Measurements from ENCODE around the gene MDC1. TPM values are rescaled to one million over a fixed set of nuclear protein-coding genes. Genes with fewer than 3 reads are reported as not detected.
A peak's percentile ranks its signal among the peaks of the same experiment; 100 is the strongest.

MDC1 gene
- total RNA-seq, 1 donor from 2014 or later, result 9.3 TPM

DNA sequence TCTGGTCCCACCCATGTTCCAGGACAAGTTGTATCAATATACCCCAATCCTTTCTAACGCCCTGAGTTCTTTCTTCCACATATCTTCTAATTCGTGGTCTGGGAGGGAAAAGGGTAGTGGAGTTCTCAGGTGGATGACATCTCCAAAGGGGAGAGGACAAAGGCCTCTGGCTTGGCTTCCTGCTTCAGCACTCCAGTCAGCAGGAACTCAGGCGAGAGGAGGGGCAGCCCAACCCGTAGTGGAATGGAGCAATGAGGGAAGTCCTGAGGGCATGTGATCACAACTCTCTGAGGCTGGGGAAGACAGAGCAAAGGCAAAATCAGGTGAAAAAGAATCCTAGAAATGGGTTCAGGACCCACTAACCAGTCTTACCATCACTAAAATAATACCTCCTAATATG is 16.7 kb downstream of the MDC1 start:
- DNase-seq, result no peak

DNA sequence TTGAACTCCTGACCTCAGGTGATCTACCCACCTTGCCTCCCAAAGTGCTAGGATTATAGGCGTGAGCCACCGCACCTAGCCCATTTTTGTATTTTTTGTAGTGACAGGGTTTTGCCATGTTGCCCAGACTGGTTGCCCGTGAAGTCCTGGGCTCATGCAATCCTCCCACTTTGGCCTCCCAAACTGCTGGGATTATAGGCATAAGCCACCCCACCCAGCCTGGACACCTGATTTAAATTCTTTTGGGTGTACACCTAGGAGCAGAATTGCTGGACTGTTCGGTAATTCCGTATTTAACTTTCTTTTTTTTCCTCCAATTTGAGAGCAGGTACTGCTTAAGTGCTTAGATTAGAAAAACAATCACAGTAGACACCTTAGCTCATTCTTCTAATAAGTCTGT is 20.6 kb downstream of the MDC1 start:
- no peak for DNase-seq

DNA sequence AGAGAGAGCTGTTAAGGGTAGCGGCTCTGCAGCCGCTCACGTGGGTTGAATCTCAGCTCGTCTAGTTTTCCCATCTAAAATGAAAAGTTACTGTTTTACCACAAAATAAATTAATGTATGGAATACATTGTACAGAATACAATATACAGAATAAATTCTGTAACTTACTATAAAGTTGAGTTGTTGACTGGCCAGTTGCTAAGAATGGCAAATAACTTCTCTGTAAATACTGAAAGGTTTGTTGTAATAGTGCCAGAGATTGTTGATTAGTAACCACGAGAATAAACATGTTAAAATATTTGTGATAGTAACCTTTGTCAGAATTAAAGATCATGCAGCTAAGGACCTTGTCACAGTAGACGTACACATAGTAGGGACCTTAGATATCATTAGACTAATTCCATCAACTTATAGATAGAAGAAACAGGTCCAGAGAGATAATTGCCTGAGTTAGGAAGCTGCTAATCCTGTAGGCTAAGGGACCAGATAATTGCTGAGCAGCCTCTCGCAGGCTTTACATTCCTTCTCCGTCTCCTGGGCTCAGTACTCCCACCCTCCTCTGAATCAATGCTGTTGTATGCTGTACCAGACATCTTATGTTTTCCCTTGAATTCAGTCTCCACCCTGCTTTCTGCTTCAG is 25.8 kb downstream of the MDC1 start:
- no peak for DNase-seq

DNA sequence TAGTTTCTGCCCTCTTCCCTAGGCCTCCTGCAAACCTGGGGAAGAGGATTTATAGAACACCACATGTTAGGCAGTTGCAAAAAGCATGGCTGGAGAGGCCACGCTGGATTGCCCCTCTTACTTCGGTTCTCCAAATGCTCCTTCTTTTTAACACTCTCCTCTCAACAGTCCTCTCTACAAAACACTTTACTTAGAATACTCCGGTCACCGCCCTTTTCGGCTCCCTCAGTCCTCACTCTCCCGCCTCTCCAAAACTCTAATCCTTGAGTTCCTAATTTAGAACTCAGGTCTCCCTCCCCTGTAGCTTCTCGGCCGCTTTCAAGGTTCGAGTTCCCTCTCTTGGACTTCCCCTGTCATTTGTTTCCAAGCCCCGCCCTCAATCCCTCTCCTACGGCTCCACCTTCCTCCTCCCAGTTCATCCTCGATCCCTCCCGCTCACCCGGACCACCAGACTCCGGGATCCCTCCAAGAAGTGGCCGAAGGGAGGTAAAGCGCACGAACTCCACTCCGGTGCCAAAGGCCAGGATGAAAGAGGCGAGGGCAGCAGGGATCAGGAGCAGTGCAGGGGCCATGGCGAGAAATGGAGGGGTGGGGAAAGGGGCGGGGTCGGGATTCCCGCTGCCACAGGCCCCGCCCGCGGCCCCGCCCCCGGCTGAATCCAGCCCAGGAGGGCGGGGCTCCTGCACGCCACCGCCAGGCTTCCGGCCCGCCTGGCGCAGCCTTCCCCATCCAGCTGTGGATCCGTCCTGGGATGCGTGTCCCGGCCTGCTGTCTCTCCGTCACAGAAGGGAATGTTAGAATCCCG is 26.5 kb downstream of the MDC1 start, which contains the start of gene NRM:
NRM (minus strand) TSS at position 582 of the 805 bp plus-strand sequence; CDS start at position 572, 10 bp downstream.
- DNase-seq, result peak; percentile 89

DNA sequence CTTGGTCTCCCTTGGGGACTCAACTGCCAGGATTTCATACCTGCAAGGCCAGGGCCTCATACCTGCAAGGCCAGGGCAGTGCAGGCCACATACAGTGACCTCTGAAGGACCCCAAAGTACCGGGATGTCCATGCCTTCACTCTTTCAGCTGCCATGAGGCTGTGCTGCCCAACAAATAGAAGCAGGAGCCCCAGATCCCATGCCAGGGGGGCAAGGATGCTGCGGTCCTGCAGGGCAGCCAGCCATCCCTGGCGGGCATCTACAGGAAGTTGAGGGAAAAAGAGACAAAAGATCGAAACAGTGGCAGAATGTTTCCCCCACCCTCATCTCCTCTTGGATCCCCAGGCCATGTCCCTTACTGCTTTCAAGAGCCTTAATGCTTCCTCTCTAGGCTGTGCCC is 27.1 kb downstream of the MDC1 start:
- DNase-seq, result no peak

DNA sequence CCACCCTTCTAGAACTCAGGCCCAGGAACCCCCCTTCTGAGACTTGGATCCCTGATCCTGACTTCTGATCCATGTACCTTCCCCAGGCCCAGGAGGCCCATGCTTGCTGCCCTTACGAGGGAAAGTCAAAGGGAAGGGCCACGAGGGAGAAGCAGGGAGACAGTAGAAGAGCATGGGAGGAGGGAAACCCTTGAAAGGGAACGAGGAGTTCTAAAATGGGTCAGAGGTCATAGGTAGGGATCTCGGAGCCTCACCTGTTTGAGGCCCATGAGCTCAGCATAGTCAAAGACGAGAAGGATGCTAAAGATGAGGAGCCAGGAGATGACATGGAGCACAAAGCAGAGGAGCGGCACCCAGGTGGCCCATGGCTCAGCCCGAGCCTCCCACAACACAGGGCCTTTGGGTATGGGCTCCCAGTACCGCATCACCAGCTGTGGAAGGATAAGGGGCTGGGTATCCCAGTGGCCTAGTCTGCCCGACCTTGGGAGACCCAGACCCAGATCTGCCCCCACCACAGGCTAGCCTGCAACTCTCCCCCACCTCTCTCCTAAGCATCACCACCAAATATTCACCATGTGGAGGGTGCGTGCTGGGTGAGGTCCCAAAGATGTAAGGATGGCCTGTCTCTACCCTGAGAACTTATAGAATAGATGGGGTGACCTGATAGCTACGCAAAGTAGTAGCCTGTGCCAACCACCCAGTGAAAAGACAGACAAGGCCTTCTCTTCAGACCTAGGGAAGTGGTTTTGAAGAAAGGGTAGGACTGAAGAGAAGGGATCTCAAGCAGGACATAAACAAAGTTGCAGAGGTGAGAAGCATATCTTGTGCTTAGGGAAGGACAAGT is 27.8 kb downstream of the MDC1 start:
- no peak for DNase-seq

DNA sequence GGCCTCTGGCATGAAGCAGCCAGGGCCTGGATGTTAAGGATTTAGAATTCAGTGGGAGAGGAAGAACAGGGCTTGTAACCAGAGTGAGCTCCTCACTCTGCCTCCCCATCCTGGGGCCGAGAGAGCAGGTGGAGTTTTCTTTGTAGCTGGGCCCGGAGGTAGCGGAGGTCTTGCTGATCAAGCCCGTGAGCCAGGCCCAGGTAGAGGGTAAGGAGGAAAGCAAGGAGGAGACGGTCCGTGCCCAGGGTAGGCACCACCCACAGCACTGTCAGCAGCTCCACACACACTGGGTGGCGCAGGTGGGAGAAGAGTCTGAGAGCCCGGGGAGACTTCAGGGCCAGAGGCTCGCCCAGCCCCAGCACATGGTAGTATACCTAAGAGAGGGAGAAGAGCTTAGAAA is 28.5 kb downstream of the MDC1 start:
- no peak for DNase-seq

DNA sequence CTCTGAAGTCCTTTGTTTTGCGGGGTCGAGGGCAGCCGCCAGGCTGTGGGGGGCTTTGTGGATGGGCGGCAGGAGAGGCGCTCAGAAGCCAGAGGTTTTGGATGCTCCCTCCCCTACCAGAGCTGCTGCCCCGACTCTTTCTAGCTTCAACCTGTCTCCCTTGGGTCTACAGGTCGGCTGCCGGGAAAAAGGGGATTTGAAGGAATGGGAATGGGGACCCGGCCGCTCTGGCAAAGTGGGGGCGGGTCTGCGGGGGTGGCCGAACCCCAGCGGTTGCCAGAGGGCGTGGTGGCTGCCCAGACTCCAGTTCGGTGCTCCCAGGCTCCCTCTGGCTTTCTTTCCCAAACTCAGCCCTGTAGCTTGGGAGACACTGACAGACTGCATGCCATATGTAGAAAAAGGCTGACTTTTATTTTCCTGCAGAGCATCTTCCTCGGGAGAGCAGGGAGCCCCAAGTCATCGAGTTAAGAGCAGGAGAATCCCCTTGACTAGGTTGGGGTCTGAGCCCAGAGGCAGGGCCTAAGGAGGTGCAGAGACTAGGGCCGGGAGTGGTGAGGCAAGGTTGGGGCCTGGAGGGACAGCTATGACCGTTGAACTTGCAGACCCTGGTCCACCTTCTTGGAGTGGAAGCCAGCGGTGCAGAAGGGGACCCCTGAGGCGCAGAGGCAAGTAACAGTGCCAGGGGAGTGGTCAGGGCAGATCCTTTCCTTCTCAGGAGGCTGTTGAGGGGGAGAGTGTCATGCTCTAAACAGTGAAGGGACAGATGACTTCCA is 29.2 kb downstream of the MDC1 start:
- peak; percentile 53 for DNase-seq

DNA sequence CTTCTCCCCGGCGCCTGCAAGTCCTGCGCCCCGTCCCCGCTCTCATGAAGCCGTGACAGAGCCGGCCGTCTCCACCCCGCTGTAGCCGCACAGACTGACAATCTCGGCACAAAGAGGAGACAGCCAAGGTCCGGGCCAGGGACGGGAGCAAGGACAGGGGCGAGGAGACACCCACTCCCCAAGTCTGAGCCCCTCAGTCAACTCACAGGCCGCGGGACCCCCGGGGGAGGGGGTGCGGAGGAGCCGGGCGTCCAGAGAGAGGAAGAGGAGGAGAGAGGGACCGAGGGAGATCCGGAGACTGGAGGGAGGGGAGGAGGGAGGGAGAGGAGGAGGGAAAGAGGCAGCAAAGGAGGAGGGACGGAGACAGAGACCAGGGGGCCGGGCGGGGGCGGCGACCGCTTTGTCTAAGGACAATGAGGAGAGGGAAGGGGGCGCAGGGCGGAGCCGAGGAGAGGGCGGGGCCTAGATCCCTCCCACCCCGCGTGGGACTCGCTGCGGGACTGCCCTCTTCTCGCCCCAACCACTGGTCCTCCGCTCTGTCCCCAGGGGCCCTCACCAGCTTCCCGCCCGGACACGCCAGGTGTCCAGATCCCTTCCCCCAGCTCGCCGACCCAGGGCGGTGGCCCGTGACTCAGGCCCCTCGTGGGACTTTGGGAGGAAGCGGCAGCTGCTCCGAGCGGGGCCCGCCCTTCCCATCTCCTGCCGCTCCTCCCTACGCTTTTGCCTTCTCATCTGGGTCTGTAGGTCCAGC is 30.0 kb downstream of the MDC1 start:
- DNase-seq, result peak; percentile 96

DNA sequence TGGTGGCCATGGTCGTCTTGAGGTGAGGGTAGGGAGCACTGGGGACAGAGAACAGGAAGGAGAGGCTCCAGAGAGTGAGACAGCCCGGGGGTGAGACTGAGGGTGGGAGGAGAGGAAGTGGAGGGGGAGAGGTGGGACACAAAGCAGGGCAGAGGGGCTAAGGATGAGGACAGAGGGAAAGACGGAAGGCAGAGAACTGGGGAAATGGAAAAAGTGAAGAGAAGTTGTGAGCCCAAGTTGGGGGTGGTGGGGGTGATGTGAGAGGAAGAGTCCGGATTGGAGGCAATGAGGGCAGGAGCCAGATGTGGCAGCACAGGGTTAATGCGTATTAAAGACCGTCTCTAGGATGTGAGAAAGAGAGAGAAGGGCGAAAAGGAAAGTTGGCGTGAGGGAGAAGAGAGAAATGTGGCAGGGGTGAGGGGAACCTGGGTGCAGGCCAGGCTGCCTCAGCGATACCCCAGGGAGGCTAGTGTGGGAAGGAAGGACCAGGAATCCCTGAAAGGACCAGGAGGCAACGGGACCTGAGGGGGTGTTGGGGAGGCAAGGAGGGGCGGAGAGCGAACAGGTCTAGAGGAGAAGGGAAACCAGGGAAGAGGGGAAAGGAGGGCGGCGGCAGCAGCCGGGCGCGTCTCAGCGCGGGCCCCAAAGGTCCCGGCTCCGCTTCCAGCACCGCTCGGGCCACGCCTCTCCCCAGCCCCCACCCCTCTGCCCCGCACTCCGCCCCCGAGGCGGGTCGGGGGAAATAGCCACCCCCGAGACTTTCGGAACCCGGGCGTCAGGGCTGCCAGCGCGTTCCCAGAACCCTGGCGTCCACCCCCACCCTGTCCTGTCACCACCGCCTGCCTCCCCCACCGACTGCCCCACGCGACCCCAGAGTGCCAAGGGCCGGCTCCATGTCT is 30.8 kb downstream of the MDC1 start, which contains the start of gene PPP1R18:
PPP1R18 (minus strand) TSS at position 637 of the 899 bp plus-strand sequence; CDS start at position 10, 627 bp downstream.
- peak; percentile 64 for DNase-seq

DNA sequence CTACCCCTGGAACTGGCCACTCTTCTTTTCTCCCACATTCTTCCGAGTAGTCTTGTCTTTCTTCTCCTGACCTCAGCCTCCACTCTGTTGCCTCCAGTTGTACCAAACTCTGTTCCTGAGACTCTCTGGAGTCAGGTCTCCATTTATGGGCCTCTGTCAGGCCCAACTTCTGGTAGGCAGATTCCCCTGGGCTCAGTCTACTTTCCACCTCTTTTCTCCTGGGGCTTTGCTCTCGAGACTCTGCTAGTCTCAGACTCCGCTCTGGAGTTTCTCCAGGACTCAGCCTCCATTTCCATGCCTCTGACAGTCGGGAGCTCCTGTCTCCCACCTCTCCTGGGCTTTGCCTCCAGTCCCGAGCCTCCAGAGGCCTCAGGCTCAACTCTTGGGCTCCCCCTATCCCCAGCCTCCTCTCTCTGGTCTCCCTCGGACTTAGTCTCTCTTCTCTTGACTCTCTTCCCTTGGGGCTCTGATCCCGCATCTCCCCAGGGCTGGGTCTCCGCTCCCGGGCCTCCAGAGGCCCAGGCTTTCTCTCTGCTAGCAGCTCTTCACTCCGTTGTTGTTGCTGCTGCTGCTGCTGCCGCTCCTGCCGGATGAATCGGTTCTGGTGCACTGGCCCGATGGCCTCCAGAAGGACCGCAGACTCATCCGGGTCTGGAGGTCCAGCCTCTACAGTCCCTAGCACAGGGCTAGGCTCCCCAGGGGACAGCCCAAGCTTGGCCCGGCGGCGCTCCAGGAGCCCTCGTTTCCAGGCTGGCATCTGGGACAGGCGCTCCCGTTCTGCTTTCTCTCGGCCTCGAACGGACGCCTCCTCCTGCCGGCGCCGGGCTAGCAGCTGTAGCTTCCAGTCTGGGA is 31.7 kb downstream of the MDC1 start:
- DNase-seq, result no peak

DNA sequence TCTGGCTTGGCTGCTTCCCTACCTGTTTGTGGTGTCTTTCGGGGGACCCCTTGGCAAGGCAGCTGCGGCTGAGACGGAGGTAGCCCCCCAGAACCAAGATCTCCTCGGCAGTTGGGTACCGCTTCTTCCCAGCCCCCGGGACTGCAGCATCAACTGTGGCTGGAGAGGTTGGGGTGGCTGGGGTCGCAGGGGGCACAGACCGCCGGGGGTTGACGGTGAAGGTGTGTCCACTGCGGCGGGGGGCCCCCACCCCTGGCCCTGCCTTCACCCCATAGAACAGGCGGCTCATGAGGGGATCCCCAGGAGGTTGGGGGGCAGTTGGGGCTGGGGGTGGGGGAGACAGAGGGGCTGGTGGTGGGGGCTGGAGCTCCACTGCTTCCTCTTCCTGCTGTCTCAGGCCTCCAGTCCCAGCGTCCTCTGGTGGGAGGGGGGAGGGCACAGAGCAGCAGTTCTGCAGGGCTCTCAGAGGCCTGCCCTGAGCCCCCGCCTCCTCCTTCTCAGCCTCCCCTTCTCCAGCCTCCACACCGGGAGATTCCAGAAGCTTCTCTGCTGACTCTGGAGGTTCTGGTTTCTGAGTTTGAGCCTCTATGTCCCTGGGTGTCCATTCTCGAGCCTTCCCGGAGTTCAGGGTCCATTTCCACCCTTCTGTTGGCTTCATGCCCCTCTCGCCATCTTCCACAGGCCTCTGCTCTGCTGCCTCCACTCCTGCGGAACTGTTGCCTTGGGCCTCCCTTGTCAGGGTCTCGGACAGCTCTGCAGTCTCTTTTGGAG is 32.5 kb downstream of the MDC1 start:
- DNase-seq, result no peak

DNA sequence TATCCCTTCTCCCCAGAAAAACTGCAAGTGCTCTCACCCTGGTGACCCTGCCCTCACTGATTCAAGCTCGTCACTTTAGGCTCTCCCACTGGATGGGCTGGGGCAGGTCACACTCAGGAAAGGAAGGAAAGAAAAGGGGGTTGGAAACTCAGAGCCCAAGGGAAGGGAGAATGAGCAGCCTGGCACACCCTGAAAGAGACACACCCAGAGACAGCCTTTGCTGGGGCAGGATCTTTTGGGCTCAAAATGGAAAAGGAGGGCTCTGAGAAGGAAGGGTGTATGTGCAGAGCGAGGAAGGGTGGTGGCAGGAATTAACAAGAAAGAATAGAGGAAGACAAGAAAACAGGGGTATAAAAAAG is 33.1 kb downstream of the MDC1 start:
- DNase-seq, result peak; percentile 11

DNA sequence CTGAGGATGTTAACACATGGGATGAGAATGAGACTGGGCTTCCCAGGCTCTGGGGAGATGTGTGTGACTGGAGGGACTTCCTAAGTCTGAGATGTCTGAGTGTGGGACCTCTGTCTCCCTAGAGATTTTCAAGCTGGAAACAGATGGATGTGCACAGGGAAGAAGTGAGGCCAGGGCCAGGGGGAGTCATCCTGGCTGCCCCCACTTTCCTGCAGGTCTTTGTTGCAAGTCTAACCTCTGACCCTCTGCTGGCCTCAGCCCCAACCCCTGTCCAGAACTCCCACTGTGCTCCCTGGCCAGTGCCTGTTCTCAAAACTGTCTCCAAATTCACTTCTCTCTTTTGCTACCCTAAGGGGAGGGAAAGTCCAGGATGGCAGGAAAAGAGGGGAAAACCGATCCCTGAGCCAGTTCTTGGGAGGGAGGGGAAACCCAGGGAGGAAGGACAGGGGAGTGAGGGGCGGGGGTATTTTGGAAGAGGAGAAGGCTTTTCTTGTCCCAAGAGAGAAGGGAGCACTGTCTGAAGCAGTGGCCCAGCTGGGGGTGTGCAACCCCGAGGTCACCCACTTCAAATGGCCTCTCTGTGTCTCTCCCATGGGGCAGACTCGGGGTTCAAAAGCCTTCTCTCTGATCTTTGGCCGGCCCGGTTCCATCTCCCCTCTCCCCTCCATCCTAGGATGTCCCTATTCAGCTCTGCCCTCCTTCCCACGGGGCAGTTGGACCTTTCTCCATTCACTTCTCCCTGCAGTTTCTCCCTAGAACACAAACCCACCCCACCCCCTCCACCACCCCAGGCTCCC is 33.7 kb downstream of the MDC1 start:
- peak; percentile 8 for DNase-seq

DNA sequence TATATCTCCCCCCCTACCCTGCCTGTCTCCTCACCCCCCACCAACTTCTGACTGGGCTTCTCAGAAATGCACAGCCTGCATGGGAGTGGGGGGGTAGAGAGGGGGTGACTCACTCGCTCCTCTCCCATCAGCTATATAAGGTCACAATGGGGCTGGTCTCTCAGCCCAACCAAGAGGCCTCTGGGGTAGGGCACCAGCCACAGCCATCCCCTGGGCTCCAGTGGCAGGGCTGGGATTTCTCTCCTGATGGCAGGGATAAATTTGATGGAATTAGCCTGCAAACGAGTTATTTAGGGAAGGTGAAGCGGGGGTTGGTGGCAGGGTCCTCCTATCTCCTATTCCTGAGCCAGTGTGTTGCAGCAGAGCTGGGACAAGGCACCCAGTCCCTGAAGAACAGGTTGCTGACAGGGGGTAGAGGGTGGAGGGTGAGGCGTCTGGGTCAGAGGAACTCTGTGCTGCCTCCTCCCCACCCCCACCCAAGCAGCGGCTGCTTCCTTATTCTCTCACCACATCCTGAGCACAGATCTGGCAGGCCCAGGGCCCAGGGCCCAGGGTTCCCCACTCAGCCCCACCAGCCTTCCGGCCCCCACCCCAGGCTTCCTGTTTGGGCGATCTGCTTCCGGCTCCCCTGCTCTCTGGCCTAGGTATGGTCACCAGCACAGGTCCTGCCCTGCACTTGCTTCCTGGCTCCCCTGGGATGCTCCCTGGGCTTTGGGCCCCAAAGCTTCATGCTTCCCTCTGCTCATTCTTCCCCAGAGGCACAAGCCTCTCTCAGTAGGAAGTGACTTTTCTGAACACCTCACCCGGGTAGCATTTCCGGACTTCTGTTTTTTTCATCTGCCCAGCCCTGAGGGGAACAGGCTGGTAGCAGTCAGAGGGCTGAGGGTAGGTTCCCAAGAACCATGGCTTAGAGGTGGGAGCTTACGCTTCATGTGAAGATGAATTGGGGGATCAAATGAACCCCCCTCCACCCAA is 34.7 kb downstream of the MDC1 start:
- DNase-seq, result peak; percentile 22

DNA sequence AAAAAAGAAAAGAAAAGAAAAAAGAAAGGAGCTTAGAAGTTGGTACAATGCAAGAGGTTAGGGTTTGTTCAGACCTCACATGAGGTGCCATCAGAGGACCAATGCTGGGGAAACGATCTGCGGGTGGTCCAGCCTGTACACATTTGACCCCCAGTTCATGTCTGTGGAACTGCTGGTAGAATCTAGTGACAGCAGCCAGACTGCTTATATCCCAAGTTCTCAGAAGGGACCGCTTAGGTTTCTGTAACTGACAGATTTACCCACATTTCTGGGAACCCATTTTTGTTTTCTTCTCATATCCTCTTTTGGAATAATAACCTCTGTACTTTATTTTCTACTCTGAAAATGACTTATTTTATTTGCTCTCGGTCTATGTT is 35.3 kb downstream of the MDC1 start:
- DNase-seq, result no peak
